Esophagus squamous epithelium (tissue), 5 donors: ENCODE data around the gene USH1C. TPM values are rescaled to one million over a fixed set of nuclear protein-coding genes. Genes with fewer than 3 reads are reported as not detected.

Experiments
- DNase-seq: peaks from one replicate; lab custom pipeline; 2025; lab: John Stamatoyannopoulos, UW
- H3K27ac ChIP-seq, 4 donors: fragments of 200-600 bp; sonication (generic); one replicate each; pipeline ENCODE4 v1.5.1; 2016 to 2019; ENCODE audit warnings: mild to moderate bottlenecking in 1 of 4
- H3K27me3 ChIP-seq, 4 donors: fragments of 200-600 bp; sonication (generic); 1 replicate in 3 of 4; 2 replicates in 1 of 4; pipeline versions ENCODE4 v1.5.1 to v1.6.0; 2017 to 2021; ENCODE audit warnings: antibody characterized with exemption in 1 of 4
- H3K36me3 ChIP-seq, 3 donors: fragments of 200-600 bp; sonication (generic); one replicate each; pipeline ENCODE4 v1.5.1; 2016 to 2019
- H3K4me1 ChIP-seq, 3 donors: fragments of 200-600 bp; sonication (generic); one replicate each; pipeline ENCODE4 v1.5.1; 2017 to 2019
- H3K4me3 ChIP-seq, 4 donors: fragments of 200-600 bp; sonication (generic); 1 replicate in 3 of 4; 2 replicates in 1 of 4; pipeline ENCODE4 v1.5.1; 2016 to 2019; ENCODE audit warnings: mild to moderate bottlenecking in 2 of 4, moderate library complexity in 1 of 4
- H3K9me3 ChIP-seq, 3 donors: fragments of 200-600 bp; sonication (generic); one replicate each; pipeline ENCODE4 v1.5.1; 2016 to 2019
- CTCF ChIP-seq, 6 experiments: fragments of 450-650 bp in 4 of 6; fragments of 200-600 bp in 2 of 6; sonication (generic) in 2 of 6; IDR thresholded peaks; one replicate each; pipeline ENCODE4 v1.5.1; 2016 to 2019; ENCODE audit warnings: antibody characterized with exemption in 6 of 6, mild to moderate bottlenecking in 4 of 6, moderate library complexity in 4 of 6
- POLR2A ChIP-seq, 4 donors: fragments of 450-650 bp; IDR thresholded peaks; one replicate each; pipeline ENCODE4 v1.6.1; 2017; ENCODE audit warnings: antibody characterized with exemption in 4 of 4, mild to moderate bottlenecking in 4 of 4, moderate library complexity in 3 of 4
- WGBS, 2 donors: methylation state at CpG; one replicate each; pipeline ENCODE4 v1.1.5; 2018; 5-methylcytosine and 5-hydroxymethylcytosine counted together
- intact Hi-C: fragments of 100-400 bp; cut with DNase I; formaldehyde crosslinking; loops from one replicate; pipeline ENCODE4 v1.15.0; 2022
- total RNA-seq, 4 donors: library from RNA; depleted of rRNA; stranded (reverse); fragments of >200 nt; gene quantifications; one replicate each; pipeline ENCODE4 v1.1.0, GENCODE V29; 2016
- donor health status: DM: yes; HTN: yes; CAD: no.

The USH1C gene
- total RNA-seq, 4 donors from 2014 or later, result not detected

- no peak overlapping the region for H3K4me3 ChIP-seq
Measured at GRCh38 chr11:17552392-17553248, 8.4 kb upstream of the USH1C start.

DNA sequence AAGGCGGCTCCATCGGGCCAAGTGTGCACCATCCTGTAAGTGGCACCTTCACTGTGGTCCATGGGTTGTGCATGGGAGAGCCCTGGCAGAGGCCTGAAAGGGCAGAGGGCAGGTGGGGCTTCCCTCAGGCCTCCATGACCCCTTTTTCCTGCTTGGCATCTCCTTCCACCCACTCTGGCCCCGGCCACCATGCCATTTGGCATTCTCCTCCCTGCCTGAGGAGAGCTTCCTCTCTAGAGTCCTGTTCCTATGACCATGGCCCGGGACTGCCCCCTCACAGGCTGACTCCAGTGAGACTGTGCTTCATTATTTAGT lies 7.8 kb upstream of the USH1C start:
- peaks cover 0 to 46% (median 0%) of the 10 kb centered on the region in 4 donors for H3K27me3 ChIP-seq
- H3K27ac ChIP-seq, result no peak overlapping the region
- no peak overlapping the region for H3K4me3 ChIP-seq
- no peaks in the 10 kb centered on the region for H3K36me3 ChIP-seq
- TF ChIP-seq CTCF (IDR thresholded peaks at IDR 0.05) (no peak), POLR2A (IDR thresholded peaks at IDR 0.05) (no peak)
- no peaks in the 10 kb centered on the region for H3K9me3 ChIP-seq
- H3K4me1 ChIP-seq, result peaks cover 0 to 2% (median 0%) of the 10 kb centered on the region in 3 donors
- no peak for DNase-seq
- 76 to 78% methylated on average over 2 of the region's 4 CpGs for WGBS, 2 donors
- intact Hi-C loops, result no loop called here

More at GRCh38 chr11:17552392-17553248, 8.4 kb upstream of the USH1C start:
- no peak for DNase-seq
- Histone ChIP-seq H3K27me3 (peaks cover 0 to 46% (median 0%) of the 10 kb centered on the region in 4 donors), H3K9me3 (no peaks in the 10 kb centered on the region), H3K4me1 (no peaks in the 10 kb centered on the region), H3K36me3 (no peaks in the 10 kb centered on the region), H3K27ac (no peak overlapping the region)
- 78 to 83% methylated on average over 2 to 4 of the region's 10 CpGs for WGBS, 2 donors
- intact Hi-C loops, result no loop called here
- no peak for TF ChIP-seq CTCF (IDR thresholded peaks at IDR 0.05)
- TF ChIP-seq POLR2A (IDR thresholded peaks at IDR 0.05), result no peak

DNA sequence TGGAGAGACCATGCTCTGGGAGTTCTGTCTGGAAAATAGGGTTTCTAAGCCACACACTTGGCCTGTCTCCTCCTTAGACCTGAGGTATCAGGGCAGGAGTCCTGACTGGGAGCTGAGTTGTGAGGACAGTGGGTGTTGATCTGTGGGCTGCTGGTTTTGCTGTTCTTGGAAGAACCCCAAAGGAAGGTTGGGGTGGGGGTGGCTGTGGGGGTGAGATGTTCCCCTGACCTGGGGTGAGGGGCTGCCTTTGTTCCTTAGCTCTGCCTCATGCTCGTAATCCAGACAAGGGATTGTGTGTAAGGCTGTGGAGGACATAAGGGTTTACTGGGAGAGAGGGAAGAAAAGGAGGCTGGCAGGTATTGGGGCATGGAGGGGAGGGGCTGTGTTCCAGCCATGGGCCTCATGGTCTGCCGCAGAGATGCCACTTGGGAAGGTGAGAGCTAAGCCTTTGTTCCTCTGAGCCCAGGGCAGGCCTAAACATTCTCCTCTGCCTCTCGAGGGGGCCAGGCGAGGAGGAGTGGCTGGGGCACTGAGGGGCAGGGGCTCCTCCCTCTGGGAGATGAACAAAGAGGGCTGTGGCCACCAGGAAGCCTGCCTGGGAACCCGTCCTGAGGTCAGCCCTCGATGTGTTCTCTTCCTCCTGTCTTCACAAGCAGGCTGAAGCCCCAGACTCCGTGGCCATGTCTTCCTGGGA lies 7.3 kb upstream of the USH1C start:
- intact Hi-C loops, result no loop called here
- H3K27ac ChIP-seq, result no peak overlapping the region

GRCh38 chr11:17550450-17551346 lies 6.5 kb upstream of the USH1C start:
- H3K27ac ChIP-seq, result no peak overlapping the region
- no peak for DNase-seq
- TF ChIP-seq CTCF (IDR thresholded peaks at IDR 0.05) (no peak), POLR2A (IDR thresholded peaks at IDR 0.05) (no peak)
- intact Hi-C loops, result no loop called here
- peaks cover 0 to 3% (median 0%) of the 10 kb centered on the region in 3 donors for H3K4me1 ChIP-seq
- H3K4me3 ChIP-seq, result no peak overlapping the region
- 43 to 63% methylated on average over 5 to 8 of the region's 12 CpGs for WGBS, 2 donors
- no peaks in the 10 kb centered on the region for H3K9me3 ChIP-seq
- H3K27me3 ChIP-seq, result peaks cover 0 to 57% (median 0%) of the 10 kb centered on the region in 4 donors
- no peaks in the 10 kb centered on the region for H3K36me3 ChIP-seq

More for the DNA sequence above, 7.3 kb upstream of the USH1C start:
- no peak for TF ChIP-seq POLR2A (IDR thresholded peaks at IDR 0.05)
- no peak for TF ChIP-seq CTCF (IDR thresholded peaks at IDR 0.05)
- Histone ChIP-seq H3K27me3 (peaks cover 0 to 49% (median 0%) of the 10 kb centered on the region in 4 donors), H3K36me3 (no peaks in the 10 kb centered on the region), H3K4me3 (no peak overlapping the region), H3K4me1 (peaks cover 0 to 3% (median 0%) of the 10 kb centered on the region in 3 donors), H3K9me3 (no peaks in the 10 kb centered on the region)
- WGBS, 2 donors, result 49 to 71% methylated on average over 2 to 6 of the region's 7 CpGs
- no peak for DNase-seq
